OCI-LY1 (cell line): ENCODE data around the gene ITM2B.

Experiments
- H2AFZ ChIP-seq: fragments of 200-600 bp; sonication (generic), shearing (Covaris generic); 2 replicates; pipeline ENCODE4 v1.6.0; 2014; ENCODE audit warnings: antibody characterized with exemption, mild to moderate bottlenecking, low read length
- H3F3A ChIP-seq: fragments of 200-600 bp; sonication (generic), shearing (Covaris generic); 2 replicates; pipeline ENCODE4 v1.6.0; 2014; ENCODE audit warnings: mild to moderate bottlenecking, antibody characterized with exemption, low read length, moderate library complexity; ENCODE audit not compliant: insufficient read depth
- H3K27ac ChIP-seq: fragments of 200-600 bp; sonication (generic); 2 replicates; pipeline ENCODE4 v1.5.1; 2014; ENCODE audit warnings: low read length, mixed run types, mild to moderate bottlenecking, low read depth; ENCODE audit not compliant: poor library complexity, severe bottlenecking
- H3K27me3 ChIP-seq: fragments of 200-600 bp; sonication (generic); 2 replicates; pipeline ENCODE4 v1.6.0; 2014; ENCODE audit warnings: antibody characterized with exemption, mild to moderate bottlenecking, low read length, moderate library complexity; ENCODE audit not compliant: insufficient read depth
- H3K36me3 ChIP-seq: fragments of 200-600 bp; sonication (generic); 2 replicates; pipeline ENCODE4 v1.6.1; 2014; ENCODE audit warnings: mild to moderate bottlenecking, antibody characterized with exemption, low read length, moderate library complexity, mixed read lengths; ENCODE audit not compliant: insufficient read depth
- H3K4me1 ChIP-seq: fragments of 200-600 bp; sonication (generic); 2 replicates; pipeline ENCODE4 v1.5.1; 2014; ENCODE audit warnings: mild to moderate bottlenecking, low read length, moderate library complexity; ENCODE audit not compliant: insufficient read depth, severe bottlenecking
- H3K4me2 ChIP-seq: fragments of 200-600 bp; sonication (generic), shearing (Covaris generic); 2 replicates; pipeline ENCODE4 v1.6.1; 2014; ENCODE audit warnings: low read length
- H3K4me3 ChIP-seq: fragments of 200-600 bp; sonication (generic); 2 replicates; pipeline ENCODE4 v1.5.1; 2014; ENCODE audit warnings: low read length, low read depth, mild to moderate bottlenecking, mixed read lengths; ENCODE audit not compliant: poor library complexity, severe bottlenecking
- H3K79me2 ChIP-seq: fragments of 200-600 bp; shearing (Covaris generic); 2 replicates; pipeline ENCODE4 v1.6.1; 2016; ENCODE audit warnings: mixed run types, low read length, mixed read lengths; ENCODE audit not compliant: insufficient read depth
- H3K9ac ChIP-seq: fragments of 200-600 bp; sonication (generic), shearing (Covaris generic); 2 replicates; pipeline ENCODE4 v1.6.1; 2014; ENCODE audit warnings: mild to moderate bottlenecking, low read length, mixed read lengths
- H3K9me2 ChIP-seq: fragments of 200-600 bp; sonication (generic), shearing (Covaris generic); 2 replicates; pipeline ENCODE4 v1.6.1; 2014; ENCODE audit warnings: low read depth, mild to moderate bottlenecking, low read length, mixed read lengths
- H3K9me3 ChIP-seq: fragments of 200-600 bp; shearing (Covaris generic); 2 replicates; pipeline ENCODE4 v1.6.1; 2014; ENCODE audit warnings: low read length, mixed read lengths
- H4K20me1 ChIP-seq: fragments of 200-600 bp; sonication (generic), shearing (Covaris generic); 2 replicates; pipeline ENCODE4 v1.6.0; 2016; ENCODE audit warnings: mild to moderate bottlenecking, low read length; ENCODE audit not compliant: insufficient read depth
- EZH2 ChIP-seq: fragments of 200-600 bp; sonication (generic), shearing (Covaris generic); IDR thresholded peaks from 2 replicates; pipeline ENCODE4 v1.8.0; 2017; ENCODE audit warnings: borderline replicate concordance, mixed run types, mild to moderate bottlenecking, antibody characterized with exemption, low read length, moderate library complexity, mixed read lengths
- TF ChIP-seq, protein P1 (sequence below): fragments of 200-600 bp; sonication (generic), shearing (Covaris generic); IDR thresholded peaks from 2 replicates; pipeline ENCODE4 v1.5.1; 2017; ENCODE audit warnings: mild to moderate bottlenecking, antibody characterized with exemption, low read length, moderate library complexity, mixed read lengths

Gene ITM2B

GRCh38 chr13:48189171-48189570, 43.8 kb upstream of the ITM2B start:
- TF ChIP-seq, protein P1, sequence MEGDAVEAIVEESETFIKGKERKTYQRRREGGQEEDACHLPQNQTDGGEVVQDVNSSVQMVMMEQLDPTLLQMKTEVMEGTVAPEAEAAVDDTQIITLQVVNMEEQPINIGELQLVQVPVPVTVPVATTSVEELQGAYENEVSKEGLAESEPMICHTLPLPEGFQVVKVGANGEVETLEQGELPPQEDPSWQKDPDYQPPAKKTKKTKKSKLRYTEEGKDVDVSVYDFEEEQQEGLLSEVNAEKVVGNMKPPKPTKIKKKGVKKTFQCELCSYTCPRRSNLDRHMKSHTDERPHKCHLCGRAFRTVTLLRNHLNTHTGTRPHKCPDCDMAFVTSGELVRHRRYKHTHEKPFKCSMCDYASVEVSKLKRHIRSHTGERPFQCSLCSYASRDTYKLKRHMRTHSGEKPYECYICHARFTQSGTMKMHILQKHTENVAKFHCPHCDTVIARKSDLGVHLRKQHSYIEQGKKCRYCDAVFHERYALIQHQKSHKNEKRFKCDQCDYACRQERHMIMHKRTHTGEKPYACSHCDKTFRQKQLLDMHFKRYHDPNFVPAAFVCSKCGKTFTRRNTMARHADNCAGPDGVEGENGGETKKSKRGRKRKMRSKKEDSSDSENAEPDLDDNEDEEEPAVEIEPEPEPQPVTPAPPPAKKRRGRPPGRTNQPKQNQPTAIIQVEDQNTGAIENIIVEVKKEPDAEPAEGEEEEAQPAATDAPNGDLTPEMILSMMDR, result no peak
- no peak for TF ChIP-seq EZH2
- Histone ChIP-seq H3K9me3 (no peaks in the 10 kb centered on the region), H2AFZ (no peak overlapping the region), H4K20me1 (no peaks in the 10 kb centered on the region), H3K79me2 (no peaks in the 10 kb centered on the region), H3K4me3 (no peak overlapping the region), H3K27me3 (0 out of 2 replicates have a peak, but pooled peaks cover 6% of the 10 kb centered on the region), H3K4me1 (no peaks in the 10 kb centered on the region), H3F3A (no peaks in the 10 kb centered on the region), H3K9me2 (no peaks in the 10 kb centered on the region), H3K27ac (no peak overlapping the region), H3K9ac (no peak overlapping the region), H3K36me3 (no peaks in the 10 kb centered on the region), H3K4me2 (no peak overlapping the region)

DNA sequence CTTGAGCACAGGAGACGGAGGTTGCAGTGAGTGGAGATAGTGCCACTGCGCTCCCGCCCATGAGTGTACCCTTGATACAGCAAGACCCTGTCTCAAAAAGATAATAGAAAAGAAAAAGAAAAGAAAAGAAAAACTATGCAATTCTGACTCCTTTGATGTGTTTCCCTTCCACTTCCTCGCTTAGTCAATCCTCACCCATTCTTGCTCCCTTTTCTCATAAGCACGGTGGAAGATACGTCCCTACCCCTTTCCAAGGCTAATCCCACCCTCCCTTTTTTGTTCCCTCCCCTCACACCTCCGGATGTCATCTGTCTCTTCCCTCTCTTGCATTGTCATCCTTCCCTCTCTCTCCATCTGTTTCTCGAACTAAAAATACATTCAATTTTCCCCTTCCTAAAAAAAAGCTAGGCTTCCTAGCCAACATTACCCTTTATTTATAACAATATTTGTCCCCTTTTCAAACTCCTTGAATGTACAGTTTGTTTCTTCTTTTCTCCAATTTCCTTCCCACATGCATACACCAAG, 40.5 kb upstream of the ITM2B start:
- Histone ChIP-seq H3K4me3 (no peak overlapping the region), H3K27me3 (0 out of 2 replicates have a peak, but pooled peaks cover 6% of the 10 kb centered on the region), H4K20me1 (no peaks in the 10 kb centered on the region), H3K9ac (no peak overlapping the region), H3F3A (no peaks in the 10 kb centered on the region), H3K36me3 (no peaks in the 10 kb centered on the region), H3K9me3 (no peaks in the 10 kb centered on the region), H3K9me2 (no peaks in the 10 kb centered on the region), H3K79me2 (no peaks in the 10 kb centered on the region), H3K4me2 (no peak overlapping the region), H3K4me1 (no peaks in the 10 kb centered on the region), H2AFZ (no peak overlapping the region), H3K27ac (no peak overlapping the region)
- no peak for TF ChIP-seq EZH2
- TF ChIP-seq, protein P1, result no peak

GRCh38 chr13:48194379-48194754, 38.6 kb upstream of the ITM2B start:
- Histone ChIP-seq H3K27me3 (0 out of 2 replicates have a peak, but pooled peaks cover 6% of the 10 kb centered on the region), H3K4me2 (no peak overlapping the region), H3K4me3 (no peak overlapping the region), H3F3A (no peaks in the 10 kb centered on the region), H4K20me1 (no peaks in the 10 kb centered on the region), H3K36me3 (no peaks in the 10 kb centered on the region), H3K27ac (no peak overlapping the region), H3K79me2 (no peaks in the 10 kb centered on the region), H3K9ac (no peak overlapping the region), H3K9me3 (no peaks in the 10 kb centered on the region), H3K4me1 (no peaks in the 10 kb centered on the region), H2AFZ (no peak overlapping the region), H3K9me2 (no peaks in the 10 kb centered on the region)
- TF ChIP-seq EZH2, result no peak
- TF ChIP-seq, protein P1, result no peak
